Measurements from ENCODE around the gene CDC42BPA. TPM values are rescaled to one million over a fixed set of nuclear protein-coding genes. Genes with fewer than 3 reads are reported as not detected.
"Not testable (repeated sequence)": the region's sequence is repeated elsewhere in the genome, so short reads cannot be mapped to it uniquely, and the experiment has no call there.

The CDC42BPA gene
- total RNA-seq, 2 donors from 2014 or later, result 26.4 to 36.6 TPM

- TF ChIP-seq CTCF (IDR thresholded peaks at IDR 0.05), result no peak
- Histone ChIP-seq H3K36me3 (no peaks in the 10 kb centered on the region), H3K27ac (no peak overlapping the region), H3K9me3 (no peaks in the 10 kb centered on the region), H3K4me1 (peaks cover 3% of the 10 kb centered on the region), H3K9ac (ENCODE audit: low read depth in 2 of 2, low read length in 2 of 2) (no peak overlapping the region), H3K4me3 (no peak overlapping the region), H3K27me3 (no peaks in the 10 kb centered on the region)
- intact Hi-C loops (cut with DNase I), result loop anchor here (10.0 kb wide), 1 partner anchor 72 kb away; no protein-coding TSS in a partner anchor
- no peak for DNase-seq
Measured at GRCh38 chr1:227353186-227353585, 34.9 kb upstream of the CDC42BPA start.

GRCh38 chr1:227352164-227352563 is 33.9 kb upstream of the CDC42BPA start:
- not testable (repeated sequence) for H3K9ac ChIP-seq (ENCODE audit: low read depth in 2 of 2, low read length in 2 of 2); DNase-seq; H3K27me3 ChIP-seq; H3K9me3 ChIP-seq; H3K27ac ChIP-seq; H3K4me1 ChIP-seq; H3K36me3 ChIP-seq; H3K4me3 ChIP-seq
- intact Hi-C loops (cut with DNase I), result loop anchor here (10.0 kb wide), 1 partner anchor 73 kb away; no protein-coding TSS in a partner anchor

GRCh38 chr1:227351443-227351842 is 33.2 kb upstream of the CDC42BPA start:
- no peaks in the 10 kb centered on the region for H3K9me3 ChIP-seq
- H3K4me3 ChIP-seq, result no peak overlapping the region
- H3K27me3 ChIP-seq, result no peaks in the 10 kb centered on the region
- no peak overlapping the region for H3K9ac ChIP-seq (ENCODE audit: low read depth in 2 of 2, low read length in 2 of 2)
- H3K4me1 ChIP-seq, result no peaks in the 10 kb centered on the region
- DNase-seq, result no peak
- intact Hi-C loops (cut with DNase I), result loop anchor here (10.0 kb wide), 1 partner anchor 73 kb away; no protein-coding TSS in a partner anchor
- TF ChIP-seq CTCF (IDR thresholded peaks at IDR 0.05), result no peak
- no peaks in the 10 kb centered on the region for H3K36me3 ChIP-seq
- H3K27ac ChIP-seq, result no peak overlapping the region

- intact Hi-C loops (cut with DNase I), result loop anchor here (10.0 kb wide), 1 partner anchor 75 kb away; no protein-coding TSS in a partner anchor
- no peaks in the 10 kb centered on the region for H3K36me3 ChIP-seq
- no peak overlapping the region for H3K4me3 ChIP-seq
- H3K9me3 ChIP-seq, result no peaks in the 10 kb centered on the region
- H3K27me3 ChIP-seq, result no peaks in the 10 kb centered on the region
- no peak overlapping the region for H3K9ac ChIP-seq (ENCODE audit: low read depth in 2 of 2, low read length in 2 of 2)
- H3K27ac ChIP-seq, result no peak overlapping the region
- H3K4me1 ChIP-seq, result no peaks in the 10 kb centered on the region
- TF ChIP-seq CTCF (IDR thresholded peaks at IDR 0.05), result no peak
- DNase-seq, result no peak
Measured at GRCh38 chr1:227349967-227350366, 31.7 kb upstream of the CDC42BPA start.

- Histone ChIP-seq H3K27me3 (no peaks in the 10 kb centered on the region), H3K9ac (ENCODE audit: low read depth in 2 of 2, low read length in 2 of 2) (no peak overlapping the region), H3K4me3 (no peak overlapping the region), H3K9me3 (no peaks in the 10 kb centered on the region), H3K27ac (no peak overlapping the region), H3K4me1 (no peaks in the 10 kb centered on the region), H3K36me3 (no peaks in the 10 kb centered on the region)
- no peak for DNase-seq
- intact Hi-C loops (cut with DNase I), result no loop called here
- TF ChIP-seq CTCF (IDR thresholded peaks at IDR 0.05), result no peak
Measured at GRCh38 chr1:227343727-227344551, 25.6 kb upstream of the CDC42BPA start.

- no peak for TF ChIP-seq CTCF (IDR thresholded peaks at IDR 0.05)
- DNase-seq, result no peak
- no peak overlapping the region for H3K4me3 ChIP-seq
- no peaks in the 10 kb centered on the region for H3K4me1 ChIP-seq
- no peak overlapping the region for H3K27ac ChIP-seq
- intact Hi-C loops (cut with DNase I), result no loop called here
- no peak overlapping the region for H3K9ac ChIP-seq (ENCODE audit: low read depth in 2 of 2, low read length in 2 of 2)
- no peaks in the 10 kb centered on the region for H3K9me3 ChIP-seq
- H3K27me3 ChIP-seq, result no peaks in the 10 kb centered on the region
- no peaks in the 10 kb centered on the region for H3K36me3 ChIP-seq
Measured at GRCh38 chr1:227343206-227343605, 24.9 kb upstream of the CDC42BPA start.

All from colonic mucosa (tissue), 4 donors.